Posterior vena cava (tissue), 2 donors: ENCODE measurements around the gene PSD2. TPM values are rescaled to one million over a fixed set of nuclear protein-coding genes. Genes with fewer than 3 reads are reported as not detected.

Source experiments
- DNase-seq: peaks from one replicate; pipeline ENCODE4 v3.0.0-alpha.2; 2020; ENCODE audit warnings: low spot score
- intact Hi-C, 2 donors: fragments of 100-400 bp; cut with DNase I; formaldehyde crosslinking; loops; one replicate each; pipeline versions ENCODE4 v1.14.1 to v1.14.2; 2022 to 2023
- total RNA-seq, 2 donors: library from RNA; stranded (reverse); fragmentation: NEBNext Ultra II Directional; extraction: Animal tissue kit (Norgen Biotek cat#: 25700); gene quantifications; one replicate each; pipeline ENCODE4 v1.2.1, GENCODE V29; 2021
- donor health status: DM: yes; HTN: yes; CAD: no.
- donor health status: DM: yes; HTN: yes; CAD: no.

The PSD2 gene
- total RNA-seq, 2 donors from 2014 or later, result 0.14 TPM

DNA sequence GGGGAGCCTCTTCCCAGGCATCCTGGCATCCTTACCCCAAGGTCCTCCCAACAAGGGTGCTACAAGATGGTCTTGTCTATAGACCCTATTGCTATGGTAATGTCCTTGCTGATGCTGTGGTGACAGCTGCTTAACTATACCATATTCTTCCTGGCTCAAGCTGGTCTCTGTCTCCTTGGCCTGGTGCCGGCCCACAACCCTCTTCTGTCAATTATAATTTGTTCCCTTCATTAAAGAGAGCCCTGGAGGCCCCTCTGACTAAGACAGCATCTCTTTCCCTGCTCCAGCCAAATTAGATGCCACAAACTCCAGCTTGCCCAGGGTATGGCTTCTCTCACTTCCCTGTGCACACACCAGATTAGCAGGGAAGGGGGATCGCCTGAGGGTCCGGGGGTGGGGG, 86.7 kb downstream of the PSD2 start:
- no peak for DNase-seq
- intact Hi-C loops, result no loop called here

DNA sequence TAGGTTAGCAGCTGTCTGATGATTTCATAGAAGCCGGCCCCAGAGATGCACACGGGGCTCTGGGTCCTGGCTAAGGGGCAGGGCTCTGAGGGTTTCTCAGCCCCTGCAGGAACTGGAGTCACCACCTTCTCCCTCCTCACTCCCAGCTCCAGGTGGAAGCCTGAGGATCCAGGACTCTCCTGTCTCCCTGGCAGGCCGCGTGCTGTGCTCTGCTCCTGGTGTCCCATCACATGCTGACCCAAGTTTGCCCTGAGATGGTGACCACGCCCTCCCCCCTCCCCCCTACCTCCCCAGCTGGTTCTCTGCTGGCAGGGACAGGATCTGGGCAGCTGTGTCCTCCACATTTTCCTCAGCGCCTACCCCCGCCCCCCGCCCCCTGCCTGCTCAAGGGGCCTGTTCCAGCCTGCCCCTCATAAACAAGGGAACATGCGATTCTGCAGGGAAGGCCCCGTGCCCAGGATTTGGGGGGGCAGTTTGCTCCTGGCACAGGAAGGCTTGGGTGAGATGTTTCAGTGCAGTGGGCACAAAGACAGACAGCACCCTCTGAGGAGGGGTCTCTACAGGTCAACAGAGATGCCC, 87.4 kb downstream of the PSD2 start:
- DNase-seq, result no peak
- intact Hi-C loops, result no loop called here

DNA sequence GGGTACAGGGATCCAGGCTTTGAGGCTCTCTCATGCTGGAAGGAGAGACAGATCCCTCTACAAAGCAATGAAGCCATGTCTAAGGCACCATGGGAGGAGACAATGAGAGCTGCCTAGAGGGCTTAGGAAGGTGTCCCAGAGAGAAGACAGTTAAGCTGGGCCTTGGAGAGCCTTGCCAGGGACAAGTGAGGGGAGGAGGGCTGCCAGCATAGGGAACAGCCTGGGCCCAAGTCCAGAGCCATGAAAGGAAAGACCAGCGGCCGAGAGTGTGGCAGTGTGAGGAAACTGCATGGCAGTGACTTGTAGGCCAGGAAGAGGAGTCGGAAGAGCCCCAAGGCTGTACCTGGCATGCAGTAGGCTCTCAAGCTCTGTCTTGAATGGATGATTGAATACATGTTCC, 88.5 kb downstream of the PSD2 start:
- intact Hi-C loops, result no loop called here
- no peak for DNase-seq

DNA sequence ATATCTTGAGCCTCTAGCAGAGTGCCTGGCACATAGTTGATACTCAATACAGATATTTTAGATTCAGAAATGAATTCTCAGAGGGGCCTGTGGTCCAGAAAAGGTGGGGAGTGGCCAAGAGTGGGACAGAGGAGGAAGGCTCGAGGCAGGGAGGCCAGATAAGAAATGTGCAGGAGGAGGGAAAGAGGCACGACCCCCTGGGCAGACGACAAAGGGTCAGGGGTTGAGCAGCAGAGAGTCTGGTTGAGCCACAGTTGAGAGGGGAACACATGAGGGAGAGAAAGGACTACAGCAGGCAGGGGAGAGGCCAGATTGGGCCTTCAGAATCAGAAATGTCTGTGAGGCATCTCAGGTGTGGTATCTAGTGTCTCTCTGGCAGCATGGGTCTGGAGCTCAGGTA, 89.1 kb downstream of the PSD2 start:
- no peak for DNase-seq
- intact Hi-C loops, result loop anchor here in 1 of 2 donors (1.0 kb wide), 1 partner anchor 41 kb away; no protein-coding TSS in a partner anchor

DNA sequence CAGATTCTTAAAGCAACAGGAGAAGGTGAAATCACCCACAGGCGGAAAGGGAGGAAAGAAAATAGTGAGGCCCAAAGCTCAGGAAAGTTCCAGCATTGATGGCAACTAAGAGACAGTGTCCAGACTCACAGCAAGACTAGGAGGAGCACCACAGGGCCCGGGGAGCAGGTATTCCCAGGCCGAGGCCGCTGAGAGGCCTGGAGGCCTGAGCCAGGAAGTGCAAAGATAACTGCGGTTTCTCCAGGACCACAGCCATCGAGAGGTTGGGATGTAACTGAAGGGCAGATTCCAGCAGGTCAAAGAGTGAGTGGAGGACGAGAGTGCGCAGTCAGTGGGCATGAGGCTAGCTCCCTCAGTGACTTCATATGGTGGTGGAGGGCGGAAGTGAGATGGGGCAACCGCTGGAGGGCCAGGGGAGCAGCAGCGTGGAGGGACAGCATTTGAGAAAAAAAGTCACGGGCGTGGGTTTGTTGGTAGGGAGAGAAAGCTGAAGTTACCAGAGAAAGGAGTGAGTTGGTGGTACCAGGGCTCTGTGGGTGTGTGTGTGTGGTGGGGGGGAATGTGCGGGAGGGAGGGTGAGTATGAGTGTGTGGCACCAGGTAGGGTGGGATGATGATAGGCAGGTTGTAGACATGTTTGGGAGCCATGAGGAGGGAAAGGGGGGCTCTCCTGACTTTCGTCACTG, 89.7 kb downstream of the PSD2 start:
- DNase-seq, result no peak
- intact Hi-C loops, result loop anchor here in 1 of 2 donors (1.0 kb wide), 1 partner anchor 42 kb away; no protein-coding TSS in a partner anchor

DNA sequence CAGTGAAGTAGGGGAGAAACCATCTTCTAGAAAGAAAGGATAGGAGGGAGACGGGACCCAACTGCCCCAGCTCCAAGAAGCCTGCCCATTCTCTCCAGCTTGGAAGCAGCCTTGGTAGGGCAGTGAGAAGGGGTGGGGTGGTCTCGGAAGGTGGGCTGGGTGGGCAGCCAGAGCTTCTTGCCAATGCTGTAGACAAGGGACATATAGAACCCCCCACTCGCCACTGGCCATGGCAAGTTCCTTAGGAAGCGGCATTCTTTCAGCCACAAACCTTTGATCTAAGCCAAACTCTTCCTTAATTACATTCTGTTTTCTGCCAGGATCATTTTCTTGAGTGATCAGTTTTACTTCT, 90.2 kb downstream of the PSD2 start:
- intact Hi-C loops, result loop anchor here in 1 of 2 donors (1.0 kb wide), 1 partner anchor 43 kb away; no protein-coding TSS in a partner anchor
- DNase-seq, result no peak

DNA sequence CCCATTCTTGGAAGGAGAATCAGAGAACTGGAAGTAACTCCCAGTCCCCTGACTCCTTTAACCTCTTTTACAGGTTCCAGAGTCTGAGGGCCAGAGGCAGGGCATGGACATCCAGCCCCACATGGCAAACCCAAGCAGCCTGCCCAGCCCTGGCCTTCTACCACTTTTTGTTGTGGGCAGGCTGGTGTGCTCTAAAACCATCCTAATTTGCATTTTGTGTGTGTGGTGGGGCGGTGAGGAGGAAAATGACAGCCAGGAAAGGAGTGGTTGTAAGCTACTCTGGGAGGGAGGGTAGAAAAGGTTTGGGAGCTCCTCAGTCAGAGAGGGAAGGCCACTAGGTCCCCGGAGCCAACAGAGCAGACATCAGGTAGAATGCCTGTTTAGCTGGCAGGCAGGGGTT, 90.6 kb downstream of the PSD2 start:
- DNase-seq, result no peak
- intact Hi-C loops, result no loop called here

DNA sequence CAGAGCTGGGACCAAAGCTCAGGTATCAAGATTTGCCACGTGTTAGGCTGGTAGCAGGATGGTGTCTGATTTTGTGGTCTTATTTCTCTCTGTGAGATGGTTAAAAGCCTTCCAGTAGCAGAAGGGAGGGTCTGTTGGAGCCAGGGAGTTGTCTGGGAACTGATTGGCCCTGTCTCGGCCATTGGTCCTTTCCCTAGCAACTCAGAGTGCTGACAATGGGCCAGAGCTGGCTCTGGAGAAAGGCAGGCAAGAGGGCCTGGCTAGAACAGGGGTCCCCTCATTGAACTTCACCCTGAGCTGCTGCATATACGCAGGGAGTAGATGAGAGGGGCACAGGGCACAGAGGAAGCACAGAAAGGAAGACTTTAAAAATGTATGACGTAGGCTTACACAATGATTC, 92.8 kb downstream of the PSD2 start:
- intact Hi-C loops, result no loop called here
- no peak for DNase-seq

DNA sequence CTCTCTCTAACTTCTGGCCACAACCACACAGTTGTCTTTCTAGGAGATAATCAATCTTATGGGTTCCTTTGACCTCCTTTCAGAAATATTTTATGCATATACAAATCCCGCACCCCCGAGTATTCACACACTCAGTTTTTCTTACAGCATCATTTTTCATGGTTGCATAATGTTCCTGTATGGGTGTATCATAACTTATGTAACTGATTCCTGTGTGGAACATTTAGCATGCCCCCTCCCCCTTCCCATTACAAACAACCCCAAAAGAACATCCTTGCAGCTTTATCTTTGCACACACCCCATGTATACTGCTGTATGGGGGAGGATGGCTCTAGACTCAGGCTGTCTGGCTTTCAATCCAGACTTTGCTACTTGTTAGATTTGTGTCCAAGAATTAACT, 93.8 kb downstream of the PSD2 start:
- intact Hi-C loops, result no loop called here
- DNase-seq, result no peak

DNA sequence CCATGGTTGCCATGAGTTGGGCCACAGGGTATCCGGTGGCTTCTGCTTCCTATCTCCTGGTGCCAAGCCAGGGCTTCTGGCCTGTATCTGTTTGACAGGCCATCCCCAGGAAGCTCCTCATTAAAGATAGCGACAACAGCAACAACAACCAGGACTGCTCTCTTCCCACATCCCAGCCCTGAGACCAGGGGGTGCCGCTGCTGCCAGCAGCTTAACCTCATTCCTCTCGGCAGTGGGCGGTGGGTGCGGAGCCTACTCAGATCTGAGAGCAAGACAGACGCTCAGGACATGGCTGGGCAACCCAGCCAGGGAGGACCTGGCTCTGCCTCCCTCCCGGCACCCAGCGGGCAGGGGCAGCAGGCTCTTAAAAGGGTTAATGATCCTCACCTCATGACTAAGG, 98.3 kb downstream of the PSD2 start:
- intact Hi-C loops, result no loop called here
- DNase-seq, result no peak

Other genes starting within 250 kb of the PSD2 start
- gene UBE2D2, start 234.5 kb upstream of the PSD2 start, total RNA-seq, result 100 to 1,000 TPM; 105 to 132 TPM
- 10 to 100 TPM; 48.9 to 49.1 TPM for gene CXXC5, start 147.5 kb upstream of the PSD2 start, total RNA-seq
- under 1 TPM; 0.51 to 0.90 TPM for gene NRG2, start 247.5 kb downstream of the PSD2 start, total RNA-seq